Putamen (tissue), 1 donor: ENCODE measurements around the gene GPR12.
A peak's percentile ranks its signal among the peaks of the same experiment; 100 is the strongest.
"Not testable (repeated sequence)": the region's sequence is repeated elsewhere in the genome, so short reads cannot be mapped to it uniquely, and the experiment has no call there.

Experiments
- DNase-seq: peaks from one replicate; pipeline ENCODE4 v3.0.0-alpha.2; 2016; ENCODE audit warnings: low spot score

The GPR12 gene

DNA sequence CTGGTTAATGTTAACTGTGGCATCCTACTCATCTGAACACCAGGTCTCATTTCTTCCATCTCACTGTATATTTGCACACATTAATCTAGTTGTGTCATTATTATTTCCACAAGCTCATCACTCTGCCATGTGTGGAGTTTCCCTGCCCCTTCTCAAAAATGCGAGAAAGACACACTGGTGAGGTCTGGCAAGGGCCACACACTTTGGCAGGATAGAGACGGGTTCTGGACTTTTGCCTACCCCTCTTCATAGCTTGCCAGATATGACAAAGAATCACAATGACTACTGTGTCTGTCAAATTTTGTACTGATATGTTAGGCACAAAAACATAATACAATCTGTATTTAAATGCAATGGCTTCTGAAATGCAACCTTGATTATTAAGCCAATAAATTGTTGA, 12.9 kb downstream of the GPR12 start:
- DNase-seq, result no peak

DNA sequence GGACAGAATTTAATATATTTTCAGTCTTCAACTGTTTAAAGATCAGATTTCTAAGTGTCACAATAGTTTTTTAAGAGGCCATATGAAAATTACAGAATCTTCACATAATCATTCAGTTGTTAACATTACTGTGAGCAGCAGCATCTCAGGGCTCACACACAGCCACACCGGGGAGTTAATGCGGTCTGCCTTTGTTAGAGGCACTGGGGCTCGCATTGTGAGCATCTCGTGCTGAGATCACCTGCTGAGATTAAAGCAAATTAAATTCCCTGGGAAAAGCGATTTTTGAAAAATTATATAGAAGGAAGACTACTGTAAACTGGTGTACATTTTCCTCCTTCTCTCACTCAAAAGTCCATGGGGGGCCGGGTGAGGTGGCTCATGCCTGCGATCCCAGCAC, 16.6 kb downstream of the GPR12 start:
- no peak for DNase-seq

DNA sequence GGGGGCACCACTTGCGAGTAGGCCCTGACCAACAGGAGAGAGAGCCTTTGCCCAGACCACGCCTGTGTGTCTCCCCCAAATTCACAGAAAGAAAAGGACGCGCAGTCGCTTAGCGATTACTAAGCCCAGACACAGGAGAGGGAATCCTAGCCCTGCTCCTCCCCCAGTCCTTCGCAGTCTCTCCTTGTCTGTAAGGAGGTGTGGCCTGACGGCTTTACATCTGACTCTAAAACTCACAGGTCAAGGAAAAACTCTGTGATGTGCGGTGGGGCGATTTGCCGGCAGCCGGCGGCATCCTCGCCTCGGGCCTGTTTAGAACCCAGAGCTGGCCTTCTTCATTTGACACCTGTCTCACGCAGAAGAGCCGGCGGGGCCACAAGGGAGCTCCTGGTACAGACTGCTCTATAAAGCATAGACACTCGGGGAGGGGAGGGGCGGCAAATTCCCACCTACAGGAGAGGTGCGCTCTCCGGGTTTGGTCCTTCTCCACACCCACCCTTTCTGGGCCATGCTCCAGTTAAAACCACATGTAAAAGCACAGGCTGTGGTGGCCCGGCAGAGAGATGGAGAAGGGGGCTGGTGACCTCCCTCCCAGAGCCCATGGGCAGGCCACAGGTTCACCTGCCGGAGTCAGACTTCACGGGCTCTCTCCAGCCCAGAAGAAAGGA, 17.8 kb downstream of the GPR12 start:
- no peak for DNase-seq

DNA sequence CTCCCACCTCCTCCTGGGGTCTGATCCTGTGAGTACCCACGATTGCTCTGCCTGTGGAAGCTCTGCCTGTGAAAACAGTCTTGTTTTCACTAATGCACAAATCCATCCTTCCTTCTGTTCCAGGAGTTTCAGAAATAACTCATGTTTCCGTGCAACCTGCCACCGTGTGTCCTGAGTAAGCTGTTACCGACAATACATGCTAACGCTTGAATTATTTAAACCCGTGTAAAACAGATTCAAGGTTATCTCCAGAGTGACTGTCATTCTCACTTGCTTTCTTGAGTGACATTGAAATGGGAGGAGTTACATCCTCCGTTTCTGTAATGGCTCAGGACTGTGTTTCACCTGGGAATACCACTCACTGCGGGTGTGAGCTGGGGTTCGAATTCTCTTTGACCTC, 24.9 kb downstream of the GPR12 start:
- DNase-seq, result no peak

DNA sequence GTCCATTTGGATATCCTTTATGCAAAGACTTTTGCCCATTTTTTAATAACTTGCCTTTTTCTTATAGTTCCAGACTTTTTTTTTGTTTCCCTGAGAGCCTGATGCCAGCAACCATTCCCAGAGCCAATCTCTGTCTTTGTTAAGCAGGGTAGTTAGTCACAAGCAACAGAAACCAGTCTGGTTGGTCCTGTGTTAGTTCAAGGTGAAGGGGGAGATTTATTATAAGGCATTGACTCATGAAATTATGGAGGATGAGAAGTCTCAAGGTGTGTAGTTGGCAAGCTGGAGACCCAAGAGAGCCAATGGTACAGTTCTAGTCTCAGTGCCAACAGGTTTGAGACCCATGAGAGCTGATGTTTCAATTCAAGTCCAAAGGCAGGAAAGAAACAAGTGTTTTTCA, 33.0 kb downstream of the GPR12 start:
- DNase-seq, result no peak

DNA sequence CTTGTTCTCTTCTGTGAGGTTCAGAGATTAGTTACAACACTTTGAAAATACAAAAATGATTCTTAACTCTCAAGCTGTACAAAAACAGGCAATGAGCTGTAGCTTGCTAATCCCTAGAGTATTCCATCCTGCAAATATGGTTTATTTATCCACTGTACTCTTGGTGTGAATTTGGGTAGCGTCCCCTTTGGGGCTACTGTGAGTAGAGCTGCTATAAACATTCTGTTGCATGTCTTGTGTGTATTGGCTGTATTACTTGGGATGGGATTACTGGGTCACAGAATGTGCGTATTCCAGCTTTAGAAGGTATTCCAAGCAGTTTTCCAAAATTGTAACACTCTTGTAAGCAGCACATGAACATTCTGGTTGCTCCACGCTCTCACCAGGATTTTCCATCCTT, 33.5 kb downstream of the GPR12 start:
- DNase-seq, result peak; percentile 45

DNA sequence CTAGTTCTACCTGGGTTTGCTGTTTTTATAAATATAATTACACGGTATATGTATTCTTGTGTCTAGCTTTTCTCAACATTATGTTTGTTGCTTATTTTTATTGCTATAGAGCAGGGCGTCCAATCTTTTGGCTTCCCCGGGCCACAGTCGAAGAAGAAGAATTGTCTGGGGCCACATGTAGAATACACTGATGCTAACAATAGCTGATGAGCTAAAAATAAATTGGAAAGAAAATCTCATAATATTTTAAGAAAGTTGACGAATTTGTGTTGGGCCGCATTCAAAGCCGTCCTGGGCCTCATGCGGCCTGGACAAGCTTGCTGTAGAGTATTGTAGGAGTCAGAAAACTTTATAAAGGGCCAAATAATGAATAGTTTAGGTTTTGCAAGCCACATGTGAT, 33.9 kb downstream of the GPR12 start:
- DNase-seq, result no peak

DNA sequence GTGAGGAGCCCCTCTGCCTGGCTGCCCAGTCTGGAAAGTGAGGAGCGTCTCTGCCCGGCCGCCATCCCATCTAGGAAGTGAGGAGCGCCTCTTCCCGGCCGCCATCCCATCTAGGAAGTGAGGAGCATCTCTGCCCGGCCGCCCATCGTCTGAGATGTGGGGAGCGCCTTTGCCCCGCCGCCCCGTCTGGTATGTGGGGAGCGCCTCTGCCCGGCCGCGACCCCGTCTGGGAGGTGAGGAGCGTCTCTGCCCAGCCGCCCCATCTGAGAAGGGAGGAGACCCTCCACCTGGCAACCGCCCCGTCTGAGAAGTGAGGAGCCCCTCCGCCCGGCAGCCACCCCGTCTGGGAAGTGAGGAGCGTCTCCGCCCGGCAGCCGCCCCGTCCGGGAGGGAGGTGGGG, 37.0 kb downstream of the GPR12 start:
- not testable (repeated sequence) for DNase-seq

DNA sequence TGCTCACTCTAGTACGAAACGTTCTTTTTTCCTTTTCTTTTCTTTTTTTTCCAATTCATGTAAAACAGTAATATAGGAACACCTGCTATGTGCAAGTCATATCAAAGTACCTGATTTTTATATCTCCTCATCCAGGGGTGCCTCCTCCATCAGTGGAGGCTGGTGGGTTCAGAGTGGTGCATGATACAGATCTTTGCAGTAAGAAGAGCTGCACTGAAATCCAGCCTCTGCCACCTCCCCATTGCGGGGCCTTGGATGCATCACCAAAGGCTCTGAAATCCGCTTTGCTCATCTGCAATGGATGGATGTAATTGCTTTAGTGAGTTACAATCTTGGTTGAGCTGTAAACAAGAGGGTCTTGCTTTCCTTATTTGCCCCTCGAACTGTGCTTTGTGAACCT, 38.3 kb downstream of the GPR12 start:
- peak; percentile 71 for DNase-seq

DNA sequence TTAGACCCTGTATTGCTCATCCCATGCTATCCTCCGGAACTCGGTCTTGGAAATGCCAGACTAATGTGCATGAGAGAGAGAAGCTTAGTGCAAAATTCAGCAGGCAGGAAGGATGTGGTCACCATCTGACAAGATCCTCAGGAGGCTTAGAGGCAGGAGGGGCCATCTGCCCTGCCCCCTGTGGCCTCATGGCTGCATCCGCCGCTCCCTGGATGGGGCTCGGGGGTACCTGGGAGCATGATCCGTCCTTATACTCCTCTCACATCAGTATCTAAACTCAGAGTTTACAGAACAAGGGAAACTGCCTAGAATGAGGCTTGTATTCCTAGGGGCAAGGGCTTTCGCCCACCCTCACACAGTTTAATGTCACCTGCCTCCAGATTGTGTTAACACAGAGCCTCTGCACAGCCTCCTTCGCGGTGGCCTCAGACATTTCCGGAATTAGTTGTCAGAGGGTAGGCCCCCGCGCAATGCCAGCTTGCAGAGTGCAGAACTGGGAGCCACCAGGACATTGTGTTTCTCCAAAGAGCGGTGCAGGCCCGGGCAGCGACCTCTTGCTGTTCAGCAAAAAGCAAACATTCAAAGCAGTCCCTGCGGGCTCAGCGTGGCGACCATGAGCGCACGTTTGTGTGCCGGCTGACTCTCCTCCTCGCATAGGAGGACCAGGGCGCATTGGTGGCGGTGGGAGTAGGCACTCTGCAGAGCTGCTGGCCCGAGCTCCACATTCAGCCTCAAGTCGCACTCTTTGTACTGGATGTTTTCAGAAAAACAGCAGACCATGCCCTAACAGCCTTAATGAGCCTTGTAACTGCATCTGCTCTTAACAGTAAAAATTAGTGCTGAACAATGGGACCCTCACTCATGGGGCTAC, 39.1 kb downstream of the GPR12 start:
- no peak for DNase-seq

DNA sequence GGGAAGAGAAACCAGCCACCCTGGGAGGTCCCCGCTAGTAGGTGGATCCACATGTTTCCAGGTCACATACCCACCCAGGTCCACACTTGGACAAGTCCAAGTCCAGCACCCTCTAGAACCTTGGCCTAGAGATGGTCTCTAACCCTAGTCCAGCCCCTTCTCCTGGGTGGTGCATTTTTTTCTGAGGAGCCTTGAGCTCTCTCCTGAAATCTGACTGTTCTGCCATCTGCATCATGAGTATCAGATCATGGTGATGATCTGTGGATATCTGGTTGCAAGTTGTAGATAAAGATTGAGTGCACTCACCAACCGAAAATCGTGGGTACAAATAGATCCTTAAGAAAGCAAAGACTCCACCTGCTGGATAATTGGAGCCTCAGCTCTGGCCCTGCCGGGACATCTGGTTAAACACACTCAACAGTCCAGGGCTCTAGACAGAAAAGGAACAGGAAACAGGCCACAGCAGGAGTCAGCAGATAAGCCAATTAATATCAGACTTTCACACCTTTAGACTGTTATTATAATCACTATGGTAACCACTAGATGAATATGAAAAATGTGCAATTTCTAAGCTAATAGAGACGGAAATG, 41.1 kb downstream of the GPR12 start:
- DNase-seq, result no peak

DNA sequence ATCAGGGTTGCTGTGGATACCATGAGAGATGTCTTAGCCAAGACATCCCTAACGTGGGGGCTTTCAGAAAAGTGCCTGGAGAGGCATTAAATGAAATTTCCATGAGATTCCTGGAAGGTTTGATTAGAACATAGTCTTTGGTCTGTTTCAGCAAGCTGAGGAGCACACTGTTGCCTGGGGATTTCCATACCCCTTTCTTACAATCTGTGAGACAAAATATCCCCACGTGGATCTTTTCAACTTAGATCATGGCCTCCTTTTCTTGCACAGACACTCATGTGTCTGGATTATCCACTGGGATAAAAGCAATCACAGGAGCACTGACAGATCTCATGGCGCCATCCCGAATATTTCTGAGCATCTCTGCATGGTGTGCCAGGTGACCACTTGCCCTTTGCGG, 41.7 kb downstream of the GPR12 start:
- no peak for DNase-seq

DNA sequence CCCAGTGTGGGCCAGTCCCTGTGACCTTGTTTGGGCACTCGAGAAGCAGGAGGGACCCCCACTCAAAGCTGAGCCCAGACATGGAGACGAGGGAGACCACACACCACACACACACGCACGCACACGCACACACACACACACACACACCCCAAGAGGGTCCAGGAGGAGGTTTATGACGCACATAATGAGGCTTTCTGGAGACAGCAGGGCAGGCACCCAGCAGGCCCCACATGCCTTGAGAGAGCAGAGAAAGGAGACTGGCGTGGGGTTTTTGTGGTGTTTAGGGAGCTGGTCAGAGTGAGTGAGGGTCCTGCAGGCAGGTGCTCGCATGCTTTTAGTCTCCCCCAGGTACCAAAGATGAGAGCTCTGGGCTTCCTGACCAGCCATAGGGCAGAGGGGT, 42.4 kb downstream of the GPR12 start:
- DNase-seq, result no peak

DNA sequence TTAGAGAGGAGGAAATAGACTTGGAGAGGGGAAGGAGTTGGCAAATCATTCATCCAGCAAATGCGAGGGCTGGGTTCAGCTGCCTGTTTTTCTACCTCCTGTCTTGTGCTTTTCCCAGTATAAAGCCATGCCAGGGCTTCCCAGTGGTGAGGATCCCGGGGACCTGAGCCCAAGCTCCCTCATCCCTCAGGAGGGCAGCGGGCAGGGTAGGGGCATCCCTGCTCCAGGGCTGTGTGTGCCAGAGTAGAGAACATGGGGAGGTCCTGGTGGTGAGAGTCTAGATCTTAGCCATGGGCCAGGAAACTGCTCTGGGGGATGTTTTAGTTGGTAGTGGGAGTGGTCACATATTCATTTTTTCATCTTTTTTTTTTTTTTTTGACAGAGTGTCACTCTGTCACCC, 43.6 kb downstream of the GPR12 start:
- DNase-seq, result no peak

DNA sequence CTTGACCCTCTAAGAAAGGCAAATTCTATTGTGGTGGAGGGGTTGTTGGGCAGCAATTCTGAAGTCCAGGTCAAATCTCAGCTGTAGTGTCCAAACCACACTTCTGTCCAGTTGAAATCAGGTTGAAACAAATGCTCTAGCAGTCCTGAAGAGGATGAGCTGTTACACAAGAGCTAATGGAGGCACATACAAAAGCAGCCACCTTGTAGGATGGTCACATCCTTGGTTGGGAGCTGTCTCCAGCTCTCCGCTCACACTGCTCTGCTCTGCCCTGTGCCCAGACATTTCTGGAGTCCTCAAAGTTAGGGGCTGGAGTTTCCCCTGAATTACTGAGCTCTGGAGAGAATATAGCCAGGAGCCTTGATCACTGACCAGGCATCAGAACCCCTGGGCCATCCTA, 47.2 kb downstream of the GPR12 start:
- no peak for DNase-seq

DNA sequence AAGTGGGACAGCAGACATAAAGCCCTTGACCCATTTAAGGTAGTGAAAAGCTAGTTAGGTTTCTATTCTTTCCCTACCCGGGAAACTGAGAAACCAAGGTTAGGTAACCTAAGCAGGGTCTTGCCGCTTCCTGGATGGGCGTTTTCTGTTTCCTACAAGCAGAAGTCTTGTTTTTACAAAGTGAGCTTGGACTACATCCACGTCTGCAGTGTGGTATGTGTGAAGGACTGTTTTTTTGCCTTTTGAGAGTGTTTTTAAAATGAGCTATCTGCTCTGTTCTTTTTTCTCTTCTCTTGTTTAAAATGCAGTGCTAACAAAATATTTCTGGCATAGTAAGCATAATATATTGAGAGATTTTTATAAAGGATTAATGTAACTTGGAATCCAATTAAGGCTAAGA, 49.4 kb downstream of the GPR12 start:
- DNase-seq, result no peak

DNA sequence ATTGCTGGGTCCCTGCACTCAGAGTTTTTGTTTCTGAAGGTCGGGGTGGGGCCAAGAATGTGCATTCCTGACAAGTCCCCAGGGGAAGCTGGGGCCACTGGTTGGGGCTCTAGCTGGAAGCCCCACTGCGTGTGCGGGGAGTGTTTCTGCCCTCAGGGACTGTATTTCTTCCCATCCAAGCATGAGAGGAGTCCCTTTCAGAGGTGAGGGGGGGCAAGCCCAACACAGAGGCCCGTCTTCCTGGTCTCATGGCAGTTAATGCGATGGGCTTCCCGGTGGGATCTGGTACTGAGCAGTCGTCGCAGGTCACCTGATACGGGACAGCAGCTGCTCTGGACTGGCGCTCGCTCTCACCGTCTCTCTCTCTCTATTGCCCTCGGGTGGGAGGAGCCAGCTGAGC, 50.4 kb downstream of the GPR12 start:
- DNase-seq, result no peak

DNA sequence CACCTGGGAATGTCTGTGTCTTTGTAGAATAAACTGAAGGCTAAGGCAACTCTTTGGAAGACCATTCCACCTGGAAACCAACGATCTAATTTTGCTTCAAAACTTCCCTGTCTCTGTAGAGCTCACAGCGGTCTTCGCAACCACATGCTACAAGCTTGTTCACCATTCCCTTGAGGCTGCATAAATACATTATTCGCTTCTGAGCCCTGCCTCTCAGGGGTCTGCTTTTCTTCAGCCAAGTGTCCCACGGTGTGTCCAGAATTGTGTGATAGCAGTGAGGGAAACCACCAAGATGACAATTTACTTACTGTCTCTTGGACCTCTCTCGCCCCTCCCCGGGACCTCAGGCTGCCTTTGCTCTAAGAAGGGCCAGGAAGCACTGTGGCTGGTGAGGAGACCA, 51.1 kb downstream of the GPR12 start:
- no peak for DNase-seq

DNA sequence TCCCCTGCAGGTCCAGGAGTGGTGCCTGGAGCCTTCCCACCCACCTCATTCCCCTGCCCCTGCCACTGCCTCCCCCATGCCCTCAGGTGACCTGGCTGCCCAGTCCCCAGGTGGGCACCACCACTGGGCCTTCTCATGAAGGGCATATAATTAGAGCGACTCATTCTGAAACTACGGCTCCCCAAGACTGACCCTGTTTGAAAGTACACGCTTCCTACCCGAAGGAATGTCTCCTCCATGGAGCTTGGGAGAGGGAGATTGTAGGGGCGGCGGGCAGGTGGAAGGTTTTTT, 52.6 kb downstream of the GPR12 start:
- no peak for DNase-seq

DNA sequence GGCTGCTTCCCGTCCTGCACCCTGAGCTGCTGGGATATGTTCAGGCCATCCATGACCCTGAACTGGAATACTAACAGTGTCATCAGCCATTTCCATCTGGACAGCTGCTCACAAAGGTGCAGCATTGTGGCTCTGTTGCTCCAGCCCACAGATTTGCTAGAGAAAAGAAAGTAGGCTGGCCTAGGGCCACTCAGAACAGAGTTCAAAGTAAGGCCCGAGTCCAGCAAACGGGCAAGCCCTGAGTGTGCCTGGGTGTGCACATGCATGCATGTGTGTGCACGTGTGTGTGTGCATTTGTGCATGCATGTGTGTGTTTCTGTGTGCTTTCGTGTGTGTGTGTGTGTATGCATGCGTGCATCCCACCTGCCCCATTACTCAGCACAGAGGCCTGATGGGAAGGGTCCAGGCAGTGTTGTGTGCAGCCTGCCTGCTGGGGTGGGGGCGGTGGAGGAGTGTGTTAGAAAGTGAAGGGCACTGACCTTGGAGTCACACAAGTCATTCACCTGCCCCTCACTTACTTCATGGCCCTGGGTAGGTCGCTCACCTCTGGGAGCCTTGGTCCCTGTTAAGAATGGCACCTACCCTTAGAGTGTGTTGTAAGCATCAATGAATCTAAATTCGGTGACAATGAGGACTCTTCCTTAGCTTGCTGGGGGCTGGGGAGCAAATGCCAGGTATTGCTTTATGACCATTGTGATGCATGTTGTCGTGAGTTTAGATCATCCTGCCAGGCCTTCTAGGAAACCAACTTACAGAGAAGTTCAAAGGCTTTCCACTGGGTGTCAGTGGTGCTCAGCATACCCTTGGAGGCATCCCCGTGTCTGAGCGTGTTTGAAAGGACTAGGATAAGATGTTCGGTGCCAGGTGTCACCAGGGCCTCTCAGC, 53.2 kb downstream of the GPR12 start:
- DNase-seq, result peak; percentile 62

DNA sequence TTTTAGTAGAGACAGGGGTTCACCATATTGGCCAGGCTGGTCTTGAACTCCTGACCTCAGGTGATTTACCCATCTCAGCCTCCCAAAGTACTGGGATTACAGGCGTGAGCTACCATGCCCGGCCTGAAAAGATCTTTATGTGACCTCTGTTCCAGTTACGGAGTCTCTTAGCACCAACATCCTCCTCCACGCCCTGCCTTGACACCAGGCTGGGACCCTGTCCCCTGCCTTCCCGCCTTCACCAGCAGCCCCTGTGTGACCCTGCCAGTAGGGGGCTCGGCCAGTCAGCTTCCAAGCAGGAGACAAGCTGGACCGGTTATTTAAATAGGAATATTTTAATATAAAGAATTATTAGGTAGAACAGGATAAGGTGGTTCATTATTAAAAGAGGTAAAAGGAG, 54.2 kb downstream of the GPR12 start:
- no peak for DNase-seq

DNA sequence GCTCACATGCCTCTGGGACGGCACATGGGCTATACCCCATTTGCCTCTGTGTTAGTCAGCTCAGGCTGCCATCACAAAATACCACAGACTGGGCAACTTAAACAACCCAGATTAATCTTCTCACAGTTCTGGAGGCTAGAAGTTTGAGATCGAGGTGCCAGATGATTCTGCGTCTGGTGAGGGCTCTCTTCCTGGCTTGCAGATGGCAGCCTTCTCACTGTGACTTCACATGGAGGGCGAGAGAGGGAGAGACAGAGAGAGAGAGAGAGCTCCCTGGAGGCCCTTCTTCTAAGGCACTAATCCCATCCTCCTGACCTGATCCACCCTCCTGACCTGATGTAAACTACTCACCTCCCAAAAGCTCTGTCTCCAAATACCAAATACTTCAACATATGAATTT, 55.0 kb downstream of the GPR12 start:
- DNase-seq, result no peak
